NCI-H2029 treated with DMSO at 0.1 percent for 48 hours (cell line): ENCODE results near the gene KIZ.
"Not testable (repeated sequence)": the region's sequence is repeated elsewhere in the genome, so short reads cannot be mapped to it uniquely, and the experiment has no call there.

ENCODE experiments used
- DNase-seq: peaks from one replicate; lab custom pipeline; 2025; lab: John Stamatoyannopoulos, UW

KIZ gene

DNA sequence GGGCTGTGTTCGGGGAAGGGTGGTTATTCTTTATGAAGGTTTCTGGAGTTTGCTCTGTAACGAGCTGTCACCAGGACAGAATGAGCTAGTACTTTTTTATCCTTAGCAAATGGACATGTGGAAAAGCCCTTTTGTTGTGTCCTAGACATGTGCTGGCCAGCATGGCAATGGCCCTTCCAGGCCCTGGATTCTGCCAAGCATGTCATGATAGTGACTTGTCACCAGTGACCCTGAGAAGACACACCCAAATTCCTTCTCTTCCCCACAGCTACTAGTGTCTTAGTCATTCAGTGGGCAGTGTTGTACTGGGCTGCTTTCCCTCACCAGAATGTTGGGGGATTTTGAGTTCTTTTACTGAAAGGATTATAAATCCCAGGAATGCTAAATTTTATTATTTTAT, 103.3 kb downstream of the KIZ start:
- DNase-seq: no peak

DNA sequence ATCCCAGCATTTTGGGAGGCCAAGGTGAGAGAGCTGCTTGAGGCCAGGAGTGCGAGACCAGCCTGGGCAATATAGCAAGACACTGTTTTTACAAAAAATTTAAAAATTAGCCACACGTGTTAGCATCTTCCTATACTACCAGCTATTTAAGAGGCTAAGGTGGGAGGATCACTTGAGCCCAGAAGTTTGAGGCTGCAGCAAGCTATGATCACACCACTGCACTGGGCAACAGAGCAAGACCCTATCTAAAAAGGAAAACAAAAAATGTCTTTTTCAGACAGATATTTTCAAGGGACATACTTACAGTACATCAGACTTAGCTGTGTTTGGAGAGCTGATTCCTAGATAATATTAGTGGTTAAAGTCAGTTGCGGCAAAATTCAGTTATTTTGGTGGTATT, 104.3 kb downstream of the KIZ start:
- DNase-seq: no peak

DNA sequence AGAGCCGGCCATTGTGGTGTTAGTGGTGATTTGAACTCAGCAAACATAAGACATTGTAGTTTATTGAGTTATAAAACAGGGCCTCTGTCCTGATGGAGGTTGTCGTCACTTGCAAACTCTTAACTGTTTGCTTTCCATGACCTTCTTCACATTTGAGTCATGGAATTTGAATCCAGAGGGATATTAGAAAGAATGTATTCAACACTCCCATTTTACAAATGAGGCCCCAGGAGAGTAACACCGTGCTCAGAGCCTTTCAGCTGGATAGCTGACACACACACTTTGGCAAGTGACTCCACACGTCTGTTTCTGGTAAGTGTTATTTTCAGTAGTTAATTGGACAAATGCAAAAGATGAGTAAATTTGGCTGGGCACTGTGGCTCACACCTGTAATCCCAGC, 104.8 kb downstream of the KIZ start:
- DNase-seq: no peak

DNA sequence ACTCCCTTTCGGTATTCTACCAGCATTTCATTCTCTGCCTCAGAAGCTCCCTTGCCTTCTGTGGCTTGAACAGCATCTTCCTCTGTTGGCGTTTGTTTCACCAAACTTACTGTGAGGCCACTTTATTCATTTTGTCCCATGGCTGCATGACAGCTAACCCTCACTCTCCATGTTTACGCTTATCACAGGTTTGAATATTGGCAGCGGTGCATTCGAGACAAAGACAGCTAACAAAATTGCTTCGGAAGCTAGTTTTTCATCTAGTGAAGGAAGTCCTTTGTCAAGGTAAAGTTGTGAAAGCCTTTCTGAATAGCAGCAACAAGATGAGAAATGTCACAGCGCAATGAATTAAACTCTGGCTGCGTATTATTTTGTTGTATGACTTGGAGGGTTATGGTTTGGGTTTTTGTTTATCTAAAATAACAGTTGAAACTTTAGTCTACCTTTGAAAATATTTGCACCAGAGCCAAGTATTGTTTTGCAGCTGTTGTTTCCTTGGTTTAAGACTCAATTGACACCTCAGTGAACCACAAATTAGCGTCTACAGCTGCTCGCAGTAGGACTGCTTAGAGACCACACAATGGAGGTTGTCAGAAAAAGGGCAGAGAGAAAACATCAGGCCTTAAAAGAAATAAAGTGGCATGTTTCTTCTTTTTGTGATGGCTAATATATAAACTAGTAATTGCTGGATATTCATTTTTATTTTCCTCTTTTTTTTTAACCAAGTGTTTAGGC, 106.8 kb downstream of the KIZ start:
- no peak for DNase-seq

DNA sequence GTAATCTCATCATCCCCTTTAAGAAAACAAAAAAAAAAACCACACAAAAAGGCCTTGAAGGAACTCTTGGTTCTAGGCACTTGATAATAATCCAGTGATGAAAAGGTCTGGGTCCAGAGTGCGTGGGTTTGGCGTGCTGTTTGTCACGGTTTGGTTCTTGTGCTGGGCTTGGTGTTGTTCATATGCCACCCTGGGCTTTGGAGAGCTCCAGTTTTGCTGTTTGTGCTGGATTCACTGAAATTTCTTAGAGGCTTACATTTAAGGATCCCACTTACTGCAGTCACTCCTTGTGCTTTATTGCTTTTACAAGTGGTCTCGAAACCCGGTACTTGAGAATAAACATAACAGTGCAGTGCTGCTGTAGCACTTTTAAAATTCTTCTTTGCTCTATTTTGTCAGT, 108.4 kb downstream of the KIZ start:
- DNase-seq: no peak

DNA sequence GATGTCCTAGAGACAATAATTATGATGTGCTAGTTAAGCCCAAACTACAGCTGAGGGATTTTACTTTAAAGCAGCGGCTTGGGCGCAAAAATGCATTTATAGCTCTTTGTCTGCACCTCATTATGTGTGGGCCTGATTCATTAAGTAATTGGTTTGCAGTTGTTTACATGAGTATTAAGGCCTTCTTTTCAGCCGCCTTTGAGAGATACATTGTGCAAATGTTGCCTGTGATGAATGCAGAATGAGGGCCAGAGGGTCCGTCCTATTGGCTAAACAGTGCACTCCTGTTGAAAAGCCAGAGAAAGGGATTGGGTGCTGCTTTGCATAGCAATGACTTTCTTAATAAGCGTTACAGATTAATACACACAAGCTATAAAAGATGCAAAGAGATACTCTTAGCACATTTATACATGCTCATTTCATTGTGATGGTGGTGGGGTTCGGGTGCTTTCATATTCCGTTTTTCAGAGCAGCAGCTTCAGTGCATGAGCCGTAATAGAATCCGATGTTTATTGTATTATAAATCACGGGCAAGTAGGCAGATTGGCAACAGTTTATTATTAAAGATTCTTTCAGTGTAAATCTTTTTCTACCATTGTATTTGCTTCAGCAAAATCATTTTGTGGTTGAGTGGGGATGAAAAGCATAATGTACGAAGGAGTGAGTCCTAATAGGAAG, 109.1 kb downstream of the KIZ start:
- DNase-seq: no peak

DNA sequence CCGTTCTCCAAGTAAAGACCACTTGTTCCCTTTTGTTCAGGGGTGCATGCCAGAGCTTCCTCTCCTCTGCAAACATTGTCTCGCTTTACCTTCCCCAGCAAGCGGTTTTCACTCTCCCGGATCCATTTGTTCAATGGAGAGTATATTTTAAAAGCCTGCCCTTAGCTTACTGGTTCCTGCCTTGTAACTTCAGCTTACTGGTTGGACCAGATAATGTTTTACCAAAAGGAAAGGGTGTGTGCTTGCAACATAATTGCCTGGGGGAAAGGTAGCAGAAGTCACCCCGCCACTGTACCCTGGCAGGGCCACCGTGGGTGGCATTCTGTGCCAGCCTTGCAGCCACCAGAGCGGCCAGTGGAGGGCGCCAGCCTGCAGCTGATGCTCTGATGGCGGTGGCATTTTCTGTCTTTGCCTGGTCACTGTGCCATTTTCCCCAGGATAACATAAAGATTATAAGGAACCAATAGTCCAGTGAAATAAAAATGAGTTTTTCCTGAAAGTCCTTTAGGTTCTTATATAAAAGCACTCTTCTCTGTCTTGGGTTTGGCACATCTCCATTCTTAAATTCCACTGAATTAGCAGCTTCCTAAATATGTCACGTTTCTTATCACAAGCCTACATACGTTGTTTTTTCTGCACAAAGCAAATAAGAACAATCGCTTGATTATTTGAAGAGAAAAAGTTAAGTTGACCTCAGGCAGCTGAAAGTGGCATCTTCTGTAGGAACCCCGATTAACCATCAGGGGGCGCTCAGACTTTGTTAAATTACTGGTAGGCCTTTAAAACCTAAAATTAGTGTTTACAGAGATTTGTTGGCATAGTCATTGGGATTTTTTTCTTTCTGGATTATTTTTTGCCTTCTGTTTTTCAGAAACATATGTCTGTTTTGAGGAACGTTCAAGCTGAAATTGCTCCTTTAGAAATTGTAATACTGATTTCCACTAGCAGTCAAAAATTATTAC, 109.9 kb downstream of the KIZ start:
- peak; percentile 78 for DNase-seq

DNA sequence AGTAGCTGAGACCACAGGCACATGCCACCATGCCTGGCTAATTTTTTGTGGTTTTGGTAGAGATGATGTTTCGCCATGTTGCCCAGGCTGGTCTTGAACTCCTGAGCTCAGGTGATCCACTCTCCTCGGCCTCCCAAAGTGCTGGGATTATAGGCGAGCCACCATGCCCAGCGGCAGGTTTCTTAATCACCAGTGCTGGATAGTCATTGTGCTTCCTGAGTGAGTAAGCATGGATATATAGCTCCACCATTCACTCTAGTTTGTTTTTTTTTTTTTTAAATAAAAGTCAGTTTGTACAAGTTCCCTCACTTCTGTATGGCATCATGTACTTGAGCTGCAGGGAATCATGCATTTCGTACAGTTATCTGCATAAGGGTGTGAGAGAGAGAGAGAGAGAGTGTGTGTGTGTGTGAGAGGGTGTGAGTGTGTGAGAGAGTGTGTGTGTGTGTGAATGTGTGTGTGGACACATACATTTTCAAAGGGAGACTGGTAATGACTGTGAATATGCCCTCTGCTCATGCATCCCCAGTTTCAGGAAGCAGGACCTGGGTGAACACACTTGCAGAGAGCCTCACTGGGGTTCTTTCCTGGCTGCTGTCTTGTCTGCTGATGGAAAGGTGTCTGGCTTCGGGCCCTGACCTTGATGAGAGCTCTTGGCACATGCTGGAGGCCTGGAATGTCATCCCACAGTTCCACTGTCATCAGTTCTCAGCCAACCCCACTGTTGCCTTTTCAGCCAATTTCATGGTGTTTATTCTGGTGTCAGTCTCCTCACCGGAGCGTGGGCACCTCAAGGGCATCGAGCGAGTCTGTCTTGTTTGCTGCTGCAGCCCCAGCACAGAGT, 112.3 kb downstream of the KIZ start:
- peak; percentile 74 for DNase-seq

DNA sequence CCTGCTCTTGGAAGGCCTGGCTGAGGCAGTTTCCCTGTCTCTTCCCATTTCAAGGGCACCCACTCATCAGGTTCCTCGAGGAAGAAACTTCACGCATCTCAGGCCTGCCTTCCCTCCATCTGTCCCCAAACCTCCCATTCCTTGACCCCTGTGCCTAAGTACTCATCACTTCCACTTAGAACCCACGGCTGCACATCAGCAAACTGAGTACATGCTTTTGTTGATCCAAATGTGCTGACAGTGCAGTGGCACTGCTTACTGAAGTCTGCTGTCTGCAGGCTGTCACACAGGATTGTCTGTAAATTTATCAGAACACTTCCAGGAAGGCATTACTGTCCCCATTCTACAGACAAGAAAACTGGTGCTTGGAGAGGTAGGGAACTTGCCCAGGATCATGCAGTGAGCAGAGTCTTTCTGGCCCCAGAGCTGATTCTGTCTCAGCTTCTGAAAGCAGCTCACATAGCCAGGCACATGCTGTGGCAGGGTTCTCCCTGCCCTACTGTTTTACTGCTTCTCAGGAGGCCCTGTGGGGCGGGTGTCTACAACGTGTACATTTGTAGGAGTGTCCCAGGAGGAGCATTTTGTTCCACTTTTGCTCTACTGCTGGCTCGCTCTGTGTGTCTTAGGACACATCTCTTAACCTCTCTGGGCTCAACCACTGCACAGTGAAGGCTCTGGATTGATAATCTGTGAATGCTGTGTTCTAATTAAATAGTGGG, 113.1 kb downstream of the KIZ start:
- no peak for DNase-seq

DNA sequence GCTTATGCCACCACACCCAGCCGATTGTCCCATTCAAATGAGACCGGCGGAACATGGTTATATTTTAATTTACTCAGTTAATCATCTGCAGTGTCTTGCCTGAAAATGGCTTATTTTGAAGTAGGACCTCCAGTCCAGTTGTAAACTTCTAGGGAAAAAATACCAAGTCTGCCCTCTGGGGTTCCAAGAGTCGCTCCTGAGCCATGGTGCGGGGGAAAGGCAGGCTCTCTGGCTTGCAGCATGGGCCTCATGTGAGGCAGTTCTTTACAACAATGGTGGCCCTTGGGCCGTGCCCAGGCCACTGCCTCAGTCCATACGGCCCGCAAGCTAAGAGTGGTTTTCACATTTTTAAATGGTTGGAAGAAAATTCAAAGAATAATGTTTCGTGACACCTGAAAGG, 114.5 kb downstream of the KIZ start:
- no peak for DNase-seq

DNA sequence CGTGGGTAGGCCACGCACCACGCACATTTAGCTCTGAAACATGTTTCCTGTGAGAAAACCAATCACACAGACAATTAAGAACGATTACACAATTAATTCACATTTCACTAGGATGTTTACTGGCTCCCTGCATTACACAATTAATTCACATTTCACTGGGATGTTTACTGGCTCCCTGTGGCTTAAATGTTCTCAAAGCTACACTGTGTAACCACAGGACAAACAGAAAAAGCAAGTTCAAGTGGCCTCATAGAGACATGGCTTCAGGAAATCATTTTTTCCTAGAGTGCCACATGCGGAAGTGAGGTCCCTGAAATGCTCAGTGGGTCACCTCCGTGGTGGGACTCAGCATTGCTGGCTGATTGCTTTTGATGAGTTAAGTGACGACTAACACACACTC, 115.5 kb downstream of the KIZ start:
- peak; percentile 60 for DNase-seq

DNA sequence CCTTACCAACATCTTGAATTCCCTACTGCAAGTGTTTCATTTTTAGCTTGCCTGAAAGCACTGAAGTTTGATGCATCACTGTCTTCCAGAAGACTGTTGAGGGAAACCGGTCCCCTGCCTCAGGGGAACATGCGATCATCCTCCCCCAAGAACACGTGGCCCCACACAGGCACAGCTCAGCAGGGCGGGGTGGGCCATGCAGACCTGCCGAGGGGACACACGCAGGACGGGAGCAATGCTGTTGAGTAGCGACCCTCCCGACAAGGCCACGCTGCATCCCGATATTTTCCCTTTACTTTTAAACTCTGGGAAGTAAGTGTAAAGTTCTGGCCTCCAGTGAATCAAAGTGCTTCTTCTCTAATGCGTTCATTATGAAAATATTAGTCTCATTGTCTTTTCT, 117.9 kb downstream of the KIZ start:
- no peak for DNase-seq

DNA sequence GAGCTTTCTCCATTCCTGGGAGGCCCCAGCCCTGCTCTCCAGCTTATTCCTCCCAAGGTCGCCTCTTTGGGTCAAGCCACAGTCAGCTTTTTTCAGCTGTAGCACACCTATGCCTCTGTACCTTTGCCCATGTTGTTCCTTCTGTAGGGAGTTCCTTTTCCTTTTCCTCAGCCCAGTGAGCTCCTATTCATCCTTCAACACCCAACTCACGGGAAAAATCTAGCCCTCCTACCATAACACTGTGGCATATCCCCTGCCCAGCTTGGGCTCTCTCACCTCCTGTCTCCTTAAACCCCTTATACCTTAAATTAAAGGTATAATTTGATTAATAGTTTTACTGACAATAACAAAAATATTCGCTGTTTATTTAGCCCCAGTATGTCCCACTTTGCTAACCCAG, 118.9 kb downstream of the KIZ start:
- DNase-seq: no peak

DNA sequence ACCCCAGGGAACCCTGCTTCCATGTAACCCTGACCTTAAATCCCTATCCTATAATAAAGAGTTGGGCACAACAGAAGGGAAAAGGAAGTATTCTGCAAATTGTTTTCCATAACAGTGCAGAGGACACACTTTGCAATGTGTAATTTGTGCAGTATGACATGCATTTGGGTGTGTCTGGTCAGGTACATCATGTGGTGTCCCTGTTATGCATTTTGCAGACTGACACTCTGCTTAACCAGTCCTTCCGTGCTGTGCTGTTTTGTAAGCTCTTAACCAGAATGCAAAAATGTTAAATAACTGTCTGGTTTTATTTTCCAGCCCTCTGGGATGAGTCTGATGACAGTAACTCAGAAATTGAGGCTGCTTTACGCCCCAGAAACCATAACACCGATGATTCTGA, 120.3 kb downstream of the KIZ start:
- no peak for DNase-seq

DNA sequence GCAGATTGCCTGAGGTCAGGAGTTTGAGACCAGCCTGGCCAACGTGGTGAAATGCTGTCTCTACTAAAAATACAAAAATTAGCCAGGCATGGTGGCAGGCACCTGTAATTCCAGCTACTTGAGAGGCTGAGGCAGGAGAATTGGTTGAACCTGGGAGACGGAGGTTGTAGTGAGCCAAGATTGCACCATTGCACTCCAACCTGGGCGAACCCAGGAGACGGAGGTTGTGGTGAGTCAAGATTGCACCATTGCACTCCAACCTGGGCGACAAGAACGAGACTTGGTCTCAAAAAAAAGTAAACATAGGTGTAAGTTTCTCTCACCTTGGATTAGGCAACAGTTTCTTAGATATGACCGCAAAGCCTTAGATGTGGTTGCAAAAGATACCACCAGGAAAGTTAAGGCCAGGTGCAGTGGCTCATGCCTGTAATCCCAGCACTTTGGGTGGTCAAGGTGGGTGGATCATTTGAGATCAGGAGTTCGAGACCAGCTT, 121.8 kb downstream of the KIZ start:
- not testable (repeated sequence) for DNase-seq

DNA sequence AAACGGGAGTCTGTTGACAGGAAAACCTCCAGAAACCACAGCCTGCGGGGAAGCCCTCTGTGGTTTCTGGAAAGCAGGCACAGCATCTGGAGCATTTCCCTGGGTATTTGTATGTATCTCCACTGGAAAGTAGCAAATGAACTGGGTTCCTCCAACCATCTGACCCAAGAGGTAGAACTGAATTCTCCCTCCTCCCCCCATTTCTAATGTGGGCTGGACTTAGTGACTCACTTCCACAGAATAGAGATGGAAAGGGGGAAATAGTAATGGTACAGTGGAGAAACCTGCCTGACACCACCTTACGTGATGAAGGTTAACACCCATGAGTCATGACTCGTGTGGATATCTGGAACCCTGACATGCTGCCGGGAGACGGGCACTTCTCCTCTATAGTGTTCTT, 125.4 kb downstream of the KIZ start:
- DNase-seq: no peak

DNA sequence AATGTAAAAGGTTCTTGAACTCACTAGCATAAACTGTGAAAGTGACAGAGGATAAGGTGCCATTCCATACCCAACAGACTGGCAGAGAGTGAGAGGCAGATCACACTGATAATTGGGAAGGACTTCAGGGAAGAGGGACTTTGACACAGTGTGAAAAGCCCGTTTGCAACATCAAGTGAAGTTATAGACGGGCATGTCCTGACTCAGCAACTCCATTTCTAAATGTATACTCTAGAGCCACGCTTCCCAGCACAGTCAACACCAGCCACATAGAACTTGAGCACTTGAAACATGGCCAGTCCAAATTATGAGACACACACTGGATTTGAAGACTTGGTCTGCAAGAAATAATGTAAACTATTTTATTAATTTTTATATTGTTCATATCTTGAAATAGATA, 131.3 kb downstream of the KIZ start:
- DNase-seq: no peak

DNA sequence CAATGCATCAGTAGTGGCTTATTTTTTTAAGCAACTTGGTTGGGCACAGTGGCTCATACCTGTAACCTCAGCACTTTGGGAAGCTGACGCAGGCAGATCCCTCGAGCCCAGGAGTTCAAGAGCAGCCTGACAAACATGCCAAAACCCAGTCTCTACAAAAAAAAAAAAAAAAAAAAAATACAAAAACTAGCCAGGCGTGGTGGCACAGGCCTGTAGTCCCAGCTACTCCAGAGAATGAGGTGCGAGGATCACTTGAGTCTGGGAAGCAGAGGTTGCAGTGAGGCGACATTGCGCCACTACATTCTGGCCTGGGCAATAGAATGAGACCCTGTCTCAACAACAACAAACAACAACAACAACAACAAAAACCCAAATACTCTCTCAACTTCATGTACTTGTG, 132.5 kb downstream of the KIZ start:
- DNase-seq: no peak

DNA sequence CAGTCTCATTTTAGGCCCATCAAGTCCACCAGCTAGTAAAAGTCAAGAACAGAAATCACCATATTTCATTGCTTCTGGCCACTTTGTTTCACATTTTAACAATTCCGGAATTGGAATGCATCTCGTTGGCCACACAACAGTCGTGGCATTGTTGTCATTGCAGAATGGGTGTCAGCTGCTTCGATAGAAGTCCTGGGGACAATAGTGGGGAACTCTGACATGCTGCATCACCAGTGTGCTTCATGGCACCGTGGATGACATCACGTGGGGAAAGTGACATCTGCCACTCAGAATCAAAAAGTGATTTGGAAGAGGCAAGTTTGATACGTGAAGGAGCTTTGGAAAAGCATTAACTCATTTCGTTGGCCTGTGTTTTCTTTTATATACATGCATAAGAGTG, 133.5 kb downstream of the KIZ start:
- DNase-seq: no peak

DNA sequence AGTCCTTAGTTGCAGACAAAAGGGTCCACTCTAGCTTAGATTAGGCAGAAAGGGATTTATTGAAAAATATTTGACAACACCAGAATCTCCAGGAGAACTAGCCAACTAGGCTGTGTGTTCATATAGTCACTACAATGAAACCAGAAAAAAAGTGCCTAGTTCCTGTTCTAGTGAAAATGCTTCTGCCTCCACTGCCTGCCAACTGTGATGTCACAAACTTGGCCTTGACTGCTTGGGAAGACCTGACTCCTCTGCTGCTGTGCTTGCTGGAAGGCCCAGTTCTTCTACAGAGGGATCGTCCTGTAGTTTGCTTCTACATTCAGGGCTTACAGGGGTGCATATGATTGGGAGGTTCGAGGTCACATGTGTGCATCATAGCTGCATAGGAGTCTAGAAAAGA, 136.9 kb downstream of the KIZ start:
- DNase-seq: no peak
